ENCODE measurements around the gene MAP3K20. TPM values are rescaled to one million over a fixed set of nuclear protein-coding genes. Genes with fewer than 3 reads are reported as not detected.

Gene MAP3K20
- total and polyA plus RNA-seq, 9 donors: 38.6 to 127 (median 88.4) TPM

DNA sequence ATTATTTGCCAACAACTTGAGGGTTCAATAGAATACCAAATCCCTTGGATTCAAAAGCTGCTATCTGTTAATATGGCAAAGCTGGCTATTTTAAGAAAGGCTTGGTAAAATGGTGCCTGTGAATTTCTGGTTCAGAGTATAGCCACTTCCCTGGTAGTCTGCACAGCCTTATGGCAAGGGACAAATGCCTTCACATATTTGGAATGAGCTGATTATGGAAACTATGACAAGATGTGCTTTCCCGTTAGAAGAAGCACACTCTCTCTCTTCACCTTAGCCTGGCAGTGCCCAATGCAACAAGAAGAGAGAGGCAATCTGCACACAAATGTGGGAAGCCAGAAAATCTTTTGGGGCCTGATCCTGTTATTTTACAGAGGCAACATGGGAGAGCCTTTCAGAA is 47.5 kb upstream of the MAP3K20 start:
- WGBS, 3 donors: 43 to 69% (median 55%) methylated on average over 1 of the region's 1 CpG
- Histone ChIP-seq H3K36me3 (no peaks in the 10 kb centered on the region), H3K27ac (peak overlapping the region in 1 of 2 donors; percentile 77), H3K4me1 (ENCODE audit: insufficient read depth) (peaks cover 9% of the 10 kb centered on the region), H3K9me3 (no peaks in the 10 kb centered on the region), H3K4me3 (no peak overlapping the region), H3K27me3 (no peaks in the 10 kb centered on the region)
- DNase-seq: no peak
- TF ChIP-seq EP300 (IDR thresholded peaks at IDR 0.05) (no peak), CTCF (IDR thresholded peaks at IDR 0.05) (no peak), POLR2A (IDR thresholded peaks at IDR 0.05) (no peak)
- intact Hi-C loops (cut with DNase I): loop anchor here (2.0 to 10.0 kb wide), 4 partner anchors 53 to 364 kb away; no protein-coding TSS in a partner anchor

DNA sequence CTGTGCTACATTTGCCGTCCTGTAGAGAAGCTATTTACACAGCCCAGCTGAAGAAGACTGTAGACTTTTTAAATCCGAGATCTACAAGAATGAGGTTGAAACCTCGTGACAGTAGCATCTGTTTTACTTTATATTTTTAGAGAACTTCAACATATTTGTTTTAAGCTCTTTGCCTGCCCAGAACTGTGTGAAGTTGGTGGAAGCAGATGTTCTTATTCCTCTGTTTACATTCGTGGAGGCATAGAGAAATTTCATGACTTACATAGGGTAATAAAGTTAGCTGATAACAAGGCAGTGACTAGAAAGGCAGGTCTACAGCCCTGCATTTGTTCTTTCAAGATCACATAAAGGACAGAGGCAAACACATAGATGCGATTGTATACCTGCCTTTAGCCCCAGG is 47.0 kb upstream of the MAP3K20 start:
- intact Hi-C loops (cut with DNase I): loop anchor here (2.0 to 10.0 kb wide), 4 partner anchors 54 to 364 kb away; no protein-coding TSS in a partner anchor
- Histone ChIP-seq H3K4me3 (no peak overlapping the region), H3K27me3 (no peaks in the 10 kb centered on the region), H3K9me3 (no peaks in the 10 kb centered on the region), H3K27ac (no peak overlapping the region), H3K4me1 (ENCODE audit: insufficient read depth) (peaks cover 9% of the 10 kb centered on the region), H3K36me3 (no peaks in the 10 kb centered on the region)
- TF ChIP-seq EP300 (IDR thresholded peaks at IDR 0.05) (no peak), CTCF (IDR thresholded peaks at IDR 0.05) (no peak), POLR2A (IDR thresholded peaks at IDR 0.05) (no peak)
- no peak for DNase-seq
- 15 to 27% (median 22%) methylated on average over 5 of the region's 5 CpGs for WGBS, 3 donors

DNA sequence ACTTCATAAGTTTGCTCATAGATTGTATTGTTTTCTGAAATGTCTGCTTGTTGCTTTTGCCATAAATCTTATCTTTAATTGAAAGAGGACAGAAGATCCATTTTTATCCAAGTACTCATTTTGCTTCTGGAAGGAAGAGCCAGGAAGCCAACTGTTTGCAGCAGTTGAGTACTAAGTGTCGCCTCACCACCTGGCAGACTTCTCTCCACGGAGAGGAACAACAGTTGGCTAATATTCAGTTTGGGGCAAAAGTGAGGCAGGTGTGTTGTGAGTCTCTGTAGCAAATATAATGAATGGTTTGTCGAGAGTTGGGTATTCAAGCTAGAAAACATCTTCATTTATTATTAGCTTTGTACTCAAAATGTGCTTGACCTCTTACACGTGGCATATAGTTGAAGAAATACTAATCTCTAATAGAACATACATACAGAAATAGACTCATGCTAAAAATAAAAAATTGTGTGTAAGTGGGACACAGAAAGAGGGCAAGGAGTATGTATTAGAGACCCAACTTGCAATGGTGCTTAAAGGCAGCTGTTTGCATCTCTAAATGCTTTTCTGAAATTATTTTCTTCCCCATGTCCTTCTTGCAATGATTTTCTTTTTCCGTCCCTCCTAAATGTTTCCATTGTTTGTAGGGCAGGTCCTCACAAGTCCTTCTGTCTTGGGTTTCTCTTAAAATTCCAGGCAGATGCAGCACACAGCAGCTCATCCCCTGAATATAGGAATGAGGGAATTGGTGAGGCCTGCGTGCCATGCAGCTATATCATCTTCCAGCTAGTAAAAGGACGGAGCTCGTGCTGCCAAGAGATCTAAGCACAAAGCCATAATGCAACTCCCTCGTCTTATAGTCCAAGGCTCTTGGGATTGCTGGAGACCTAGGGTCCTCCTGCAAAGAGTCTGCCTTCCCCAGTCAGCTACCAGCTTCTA is 44.8 kb upstream of the MAP3K20 start:
- DNase-seq: no peak
- H3K27me3 ChIP-seq: no peaks in the 10 kb centered on the region
- WGBS, 3 donors: 84 to 90% (median 90%) methylated on average over 9 of the region's 9 CpGs
- H3K4me3 ChIP-seq: no peak overlapping the region
- H3K4me1 ChIP-seq (ENCODE audit: insufficient read depth): peaks cover 9% of the 10 kb centered on the region
- H3K9me3 ChIP-seq: no peaks in the 10 kb centered on the region
- H3K27ac ChIP-seq: no peak overlapping the region
- intact Hi-C loops (cut with DNase I): no loop called here
- no peaks in the 10 kb centered on the region for H3K36me3 ChIP-seq
- no peak for TF ChIP-seq EP300 (IDR thresholded peaks at IDR 0.05)
- TF ChIP-seq POLR2A (IDR thresholded peaks at IDR 0.05): no peak
- no peak for TF ChIP-seq CTCF (IDR thresholded peaks at IDR 0.05)

DNA sequence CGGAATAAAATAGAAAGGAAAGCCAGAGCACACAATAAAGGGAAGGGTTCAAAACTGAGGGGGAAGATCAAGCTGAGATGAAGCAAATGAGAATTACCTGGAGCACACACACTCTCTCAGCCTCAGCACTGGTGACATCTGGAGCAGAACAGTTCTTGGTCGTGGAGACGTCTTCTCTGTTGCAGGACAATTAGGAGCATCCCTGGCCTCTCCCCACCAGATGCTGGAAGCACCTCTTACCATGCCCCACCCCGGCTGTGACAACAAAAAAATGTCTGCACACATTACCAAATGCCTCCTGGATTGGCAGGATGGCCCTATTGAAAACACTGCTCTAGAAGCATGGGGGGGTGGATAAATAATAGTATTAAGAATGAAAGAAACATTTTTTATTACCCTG is 43.6 kb upstream of the MAP3K20 start:
- Histone ChIP-seq H3K9me3 (no peaks in the 10 kb centered on the region), H3K27me3 (no peaks in the 10 kb centered on the region), H3K27ac (no peak overlapping the region), H3K4me3 (no peak overlapping the region), H3K36me3 (no peaks in the 10 kb centered on the region), H3K4me1 (ENCODE audit: insufficient read depth) (peaks cover 9% of the 10 kb centered on the region)
- intact Hi-C loops (cut with DNase I): no loop called here
- no peak for DNase-seq
- 90 to 98% (median 94%) methylated on average over 4 of the region's 4 CpGs for WGBS, 3 donors
- TF ChIP-seq EP300 (IDR thresholded peaks at IDR 0.05) (no peak), CTCF (IDR thresholded peaks at IDR 0.05) (no peak), POLR2A (IDR thresholded peaks at IDR 0.05) (no peak)
